OCI-LY3 (cell line): Measurements from ENCODE around the gene NLRC5.

Experiments used
- EZH2phosphoT487 ChIP-seq: fragments of 200-600 bp; shearing (Covaris generic); IDR thresholded peaks from 2 replicates; pipeline ENCODE4 v1.6.1; 2018; ENCODE audit warnings: antibody characterized with exemption, mixed run types, low read depth
- TF ChIP-seq, protein P1 (sequence below): fragments of 200-600, 300-600 bp; sonication (generic); IDR thresholded peaks from 2 replicates; pipeline ENCODE4 v1.5.1; 2014; ENCODE audit warnings: antibody characterized with exemption, low read length, low read depth

DNA sequence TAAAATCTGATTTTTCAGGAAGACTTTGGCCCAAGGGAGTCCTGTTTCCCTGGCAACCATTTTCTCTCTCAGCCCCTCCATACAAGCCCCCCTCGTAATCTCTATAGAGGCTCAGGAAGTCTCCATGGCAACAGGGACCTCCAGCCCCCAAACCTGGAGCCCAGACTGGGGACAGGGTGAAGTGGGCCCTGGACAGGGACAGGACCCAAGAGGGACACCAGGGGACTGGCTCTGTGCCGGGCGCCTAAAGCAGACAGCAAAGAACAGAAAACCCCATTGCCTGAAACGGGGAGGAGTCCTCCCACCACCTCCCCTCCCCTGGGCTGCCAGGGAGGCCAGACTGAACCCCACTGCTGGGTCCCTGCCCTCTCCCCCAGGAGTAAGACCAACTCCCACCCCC lies 143.7 kb downstream of the NLRC5 start:
- TF ChIP-seq, protein P1, sequence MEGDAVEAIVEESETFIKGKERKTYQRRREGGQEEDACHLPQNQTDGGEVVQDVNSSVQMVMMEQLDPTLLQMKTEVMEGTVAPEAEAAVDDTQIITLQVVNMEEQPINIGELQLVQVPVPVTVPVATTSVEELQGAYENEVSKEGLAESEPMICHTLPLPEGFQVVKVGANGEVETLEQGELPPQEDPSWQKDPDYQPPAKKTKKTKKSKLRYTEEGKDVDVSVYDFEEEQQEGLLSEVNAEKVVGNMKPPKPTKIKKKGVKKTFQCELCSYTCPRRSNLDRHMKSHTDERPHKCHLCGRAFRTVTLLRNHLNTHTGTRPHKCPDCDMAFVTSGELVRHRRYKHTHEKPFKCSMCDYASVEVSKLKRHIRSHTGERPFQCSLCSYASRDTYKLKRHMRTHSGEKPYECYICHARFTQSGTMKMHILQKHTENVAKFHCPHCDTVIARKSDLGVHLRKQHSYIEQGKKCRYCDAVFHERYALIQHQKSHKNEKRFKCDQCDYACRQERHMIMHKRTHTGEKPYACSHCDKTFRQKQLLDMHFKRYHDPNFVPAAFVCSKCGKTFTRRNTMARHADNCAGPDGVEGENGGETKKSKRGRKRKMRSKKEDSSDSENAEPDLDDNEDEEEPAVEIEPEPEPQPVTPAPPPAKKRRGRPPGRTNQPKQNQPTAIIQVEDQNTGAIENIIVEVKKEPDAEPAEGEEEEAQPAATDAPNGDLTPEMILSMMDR: no peak
- TF ChIP-seq EZH2phosphoT487: no peak
